GM19240 (cell line): ENCODE data around the gene SHFL.

ENCODE experiments used
- DNase-seq: peaks from one replicate; pipeline ENCODE4 v3.0.0; 2011; ENCODE audit warnings: low spot score; ENCODE audit not compliant: insufficient read length

SHFL gene

GRCh38 chr19:10132905-10133304 lies 46.8 kb downstream of the SHFL start:
- DNase-seq = no peak

GRCh38 chr19:10133596-10133995 lies 47.5 kb downstream of the SHFL start:
- DNase-seq = no peak

- DNase-seq = no peak
These were observed 47.9 kb downstream of the SHFL start for GRCh38 chr19:10134040-10134439.

DNA sequence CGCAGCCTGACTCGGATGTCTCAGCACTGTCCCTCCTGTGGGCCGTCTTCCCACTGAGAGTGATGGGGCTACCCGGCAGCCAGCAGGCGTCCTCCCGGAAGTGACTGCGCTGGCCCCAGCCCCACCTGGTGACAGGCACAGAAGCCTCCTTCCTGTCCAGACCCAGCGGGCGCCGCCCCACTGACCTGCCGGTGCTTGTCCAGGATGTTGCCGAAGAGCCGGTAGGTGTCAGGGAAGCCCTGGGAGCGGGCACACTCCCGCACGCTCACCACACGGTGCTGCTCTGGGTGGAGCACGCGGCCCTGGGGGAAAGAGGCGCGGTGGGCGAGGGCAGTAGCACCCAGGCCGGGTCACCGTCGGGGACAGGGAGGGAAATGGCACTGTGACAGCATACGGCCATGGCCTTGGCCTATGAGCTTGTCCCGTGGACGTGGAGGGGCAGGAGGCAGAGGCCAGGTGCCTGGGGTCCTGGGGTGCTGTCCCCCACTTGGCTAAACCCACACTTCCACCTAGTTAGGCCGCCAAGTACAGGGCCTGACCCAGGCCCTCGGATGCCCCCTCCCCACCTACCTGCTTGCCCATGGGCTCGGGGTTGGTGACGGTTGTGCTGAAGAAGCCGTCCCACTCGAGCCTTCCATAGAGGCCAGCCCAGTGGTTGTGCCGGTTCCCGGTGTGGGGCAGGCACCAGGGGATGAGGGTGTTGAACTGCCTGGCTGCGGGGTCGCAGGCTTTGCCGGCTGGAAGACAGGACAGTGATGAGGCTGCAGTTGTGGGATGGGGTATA lies 49.6 kb downstream of the SHFL start:
- DNase-seq = no peak

DNA sequence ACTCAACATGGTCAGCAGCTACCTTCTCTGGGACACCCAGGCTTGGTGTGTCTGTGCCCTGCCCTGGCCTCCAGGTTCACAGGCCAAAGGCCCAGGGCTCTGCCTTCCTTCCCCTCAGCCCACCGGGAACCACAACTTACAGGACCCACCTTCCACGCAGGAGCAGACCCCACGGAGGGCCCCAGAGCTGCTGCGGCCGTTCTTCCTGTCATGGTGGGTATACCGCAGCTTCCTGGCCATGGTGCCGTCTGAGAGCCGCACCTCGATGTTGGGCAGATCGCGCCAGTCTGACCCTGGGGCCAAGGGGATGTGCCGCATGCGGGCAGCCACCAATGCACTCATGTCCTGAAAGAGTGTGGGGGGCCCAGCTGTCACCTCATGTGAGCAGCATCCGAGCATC lies 50.8 kb downstream of the SHFL start:
- DNase-seq = no peak

DNA sequence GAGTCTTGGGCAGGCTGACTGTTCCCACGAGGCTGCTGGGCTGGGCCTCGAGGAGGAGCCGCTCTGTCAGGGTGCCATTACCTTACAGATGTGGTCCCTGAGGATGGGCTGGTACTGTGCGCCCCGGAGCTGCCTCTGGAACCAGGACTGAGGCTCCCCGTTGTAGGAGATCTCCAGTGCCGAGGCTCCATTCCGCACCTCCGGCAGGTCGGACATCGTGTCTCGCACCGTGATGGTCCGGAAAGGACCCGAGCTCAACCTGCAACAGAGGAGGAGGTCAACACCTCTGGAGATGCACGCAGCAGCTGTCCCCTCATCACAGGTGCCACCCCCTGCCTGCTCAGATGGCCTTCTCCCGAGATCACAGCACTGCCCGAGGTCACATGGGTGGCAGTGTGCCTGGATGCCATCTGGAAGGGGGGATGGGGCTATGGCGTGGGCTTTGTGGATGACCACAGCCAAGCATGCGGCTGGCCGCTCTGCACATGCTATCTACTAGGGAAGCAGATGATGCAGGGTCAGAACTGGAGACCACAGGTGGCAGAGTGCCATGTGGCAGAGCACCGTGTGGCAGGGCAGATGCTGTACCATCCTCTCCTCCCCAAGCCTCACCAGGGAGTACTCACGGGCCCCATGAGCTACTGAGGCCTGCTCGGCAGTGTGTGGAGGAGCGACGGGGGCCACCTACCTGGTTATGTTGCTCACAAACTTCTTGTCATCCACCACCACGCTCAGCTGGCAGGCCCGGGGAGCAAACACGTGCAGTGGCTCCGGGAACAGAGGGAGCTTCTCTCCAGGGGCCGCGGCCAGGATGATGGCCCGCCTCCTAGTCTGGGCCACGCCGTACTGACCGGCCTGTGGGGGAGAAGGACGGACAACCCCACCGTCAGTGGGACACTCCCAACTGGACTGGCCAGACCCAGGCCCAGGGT lies 51.9 kb downstream of the SHFL start:
- no peak for DNase-seq

DNA sequence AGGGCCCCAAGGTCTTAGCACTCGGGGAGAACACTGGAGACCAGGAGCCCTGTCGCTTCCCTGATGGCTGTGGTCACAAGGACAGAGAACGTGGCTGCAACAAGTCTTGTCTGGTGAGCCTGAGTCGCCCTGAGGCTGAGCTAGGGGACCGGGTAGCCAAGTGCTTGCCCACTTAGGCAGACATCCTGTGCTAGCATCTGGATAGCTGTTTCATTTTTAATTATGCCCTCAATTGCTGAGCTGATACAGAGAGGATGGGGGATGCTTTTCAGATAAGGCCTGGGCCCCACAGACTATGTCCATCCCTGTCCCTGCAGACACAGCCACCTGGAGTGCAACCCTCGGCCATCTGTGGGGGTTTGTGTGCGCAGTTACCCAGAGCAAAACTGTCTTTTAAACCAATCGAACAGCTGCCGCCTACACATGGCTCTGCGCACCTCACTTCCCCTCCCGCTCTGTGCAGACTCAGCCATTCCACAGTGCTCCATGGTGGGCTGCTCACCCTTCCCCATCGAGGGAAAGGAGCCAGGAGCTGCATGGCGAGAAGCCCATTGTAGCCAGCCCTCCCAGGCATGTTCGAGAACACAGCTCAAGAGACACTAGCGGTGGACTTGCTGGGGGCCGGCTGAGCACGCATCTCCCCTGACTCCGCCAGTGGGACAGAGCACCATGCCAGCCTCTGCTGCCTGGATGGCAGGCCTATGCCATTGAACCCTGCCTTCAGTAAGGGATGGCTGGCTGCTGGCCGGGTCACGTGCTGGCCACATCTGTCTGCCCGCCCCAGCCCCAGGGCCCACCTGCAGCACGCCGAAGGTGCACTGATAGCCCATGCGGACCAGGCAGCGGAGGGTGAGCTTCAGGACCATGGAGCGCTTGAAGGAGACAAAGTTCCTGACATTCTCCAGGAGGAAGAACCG lies 53.0 kb downstream of the SHFL start:
- DNase-seq = no peak

- no peak for DNase-seq
These were observed 53.8 kb downstream of the SHFL start for GRCh38 chr19:10139952-10140351.

DNA sequence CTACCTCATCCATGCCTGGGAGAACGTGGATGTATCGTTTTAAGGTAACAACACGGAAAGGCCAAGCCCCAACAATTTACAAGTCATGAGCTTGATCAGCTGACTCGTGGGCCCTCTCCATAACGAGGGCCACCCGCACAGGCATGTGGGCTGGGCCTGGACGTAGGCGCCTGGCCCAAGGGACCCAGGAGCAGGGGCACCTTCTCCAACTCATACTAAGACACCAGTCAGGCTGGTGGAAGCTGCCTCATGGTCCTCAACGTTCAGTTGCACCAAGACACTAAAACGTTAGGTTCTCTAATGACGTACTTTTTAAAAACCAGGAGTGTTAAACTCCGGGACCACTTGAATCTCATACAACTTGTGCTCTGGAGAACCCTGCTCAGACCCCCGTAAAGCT lies 55.4 kb downstream of the SHFL start:
- no peak for DNase-seq

- DNase-seq = no peak
These were observed 55.9 kb downstream of the SHFL start for GRCh38 chr19:10141973-10142372.
